ENCODE results near the gene CHCHD3.

- TF ChIP-seq HNF4A (conservative IDR thresholded peaks at IDR 0.05) (no peak), CTCF (IDR thresholded peaks at IDR 0.05; ENCODE audit: low read depth, low read length, missing input control) (no peak), TAF1 (conservative IDR thresholded peaks at IDR 0.05) (no peak), GABPA (IDR thresholded peaks at IDR 0.05 in 1 of 2, conservative IDR thresholded peaks at IDR 0.05 in 1 of 2) (no peak), REST (IDR thresholded peaks at IDR 0.05) (no peak), ZBTB33 (IDR thresholded peaks at IDR 0.05) (no peak), FOXA1 (IDR thresholded peaks at IDR 0.05) (no peak)
Observed at GRCh38 chr7:132760244-132760623, 321.7 kb downstream of the CHCHD3 start.

All from liver (tissue), 3 donors.